HAP-1 (cell line): ENCODE data around the gene MSANTD1.

ENCODE experiments used
- DNase-seq, 2 experiments: peaks; one replicate each; pipeline ENCODE4 v3.0.0-alpha.2; 2016 to 2020; ENCODE audit warnings: low spot score in 2 of 2
- H3K27me3 ChIP-seq: fragments of 250-450 bp; sonication (Bioruptor Pico); 2 replicates; pipeline ENCODE4 v1.5.1; 2020; ENCODE audit warnings: low read depth, mild to moderate bottlenecking, moderate library complexity
- H3K36me3 ChIP-seq: fragments of 250-450 bp; sonication (Bioruptor Pico); replicated peaks from 2 replicates; pipeline ENCODE4 v1.5.1; 2020; ENCODE audit warnings: mild to moderate bottlenecking
- H3K4me1 ChIP-seq: fragments of 250-450 bp; sonication (Bioruptor Pico); 2 replicates; pipeline ENCODE4 v1.5.1; 2020; ENCODE audit warnings: mild to moderate bottlenecking
- H3K4me3 ChIP-seq: fragments of 250-450 bp; sonication (Bioruptor Pico); 2 replicates; pipeline ENCODE4 v1.5.1; 2020; ENCODE audit warnings: mild to moderate bottlenecking, moderate library complexity
- H3K9me3 ChIP-seq: fragments of 250-450 bp; sonication (Bioruptor Pico); 2 replicates; pipeline ENCODE4 v1.5.1; 2020; ENCODE audit warnings: mild to moderate bottlenecking, moderate library complexity
- in situ Hi-C: fragments of 300-500 bp; cut with MboI; formaldehyde crosslinking; loops from 3 replicates; pipeline ENCODE4 v1.14.3; 2020; ENCODE audit warnings: low sequenced_read_pairs, inconsistent platforms, mixed read lengths

MSANTD1 gene

GRCh38 chr4:3252480-3252828 lies 3.5 kb downstream of the MSANTD1 start:
- no peaks in the 10 kb centered on the region for H3K36me3 ChIP-seq
- no peaks in the 10 kb centered on the region for H3K27me3 ChIP-seq
- DNase-seq: no peak
- H3K9me3 ChIP-seq: no peaks in the 10 kb centered on the region
- in situ Hi-C loops: no loop called here
- H3K4me3 ChIP-seq: no peak overlapping the region
- no peaks in the 10 kb centered on the region for H3K4me1 ChIP-seq

- no peaks in the 10 kb centered on the region for H3K36me3 ChIP-seq
- no peaks in the 10 kb centered on the region for H3K27me3 ChIP-seq
- H3K9me3 ChIP-seq: no peaks in the 10 kb centered on the region
- no peaks in the 10 kb centered on the region for H3K4me1 ChIP-seq
- no peak overlapping the region for H3K4me3 ChIP-seq
- peak in 1 of 2 experiments; percentile 6 for DNase-seq
- in situ Hi-C loops: no loop called here
These were observed 4.1 kb downstream of the MSANTD1 start for GRCh38 chr4:3252831-3253641.

GRCh38 chr4:3253808-3254207 lies 4.8 kb downstream of the MSANTD1 start:
- no peak for DNase-seq
- Histone ChIP-seq H3K9me3 (no peaks in the 10 kb centered on the region), H3K36me3 (no peaks in the 10 kb centered on the region), H3K4me3 (no peak overlapping the region), H3K4me1 (no peaks in the 10 kb centered on the region), H3K27me3 (no peaks in the 10 kb centered on the region)
- in situ Hi-C loops: no loop called here

- H3K9me3 ChIP-seq: no peaks in the 10 kb centered on the region
- DNase-seq: peak in 1 of 2 experiments; percentile 5
These were observed 5.6 kb downstream of the MSANTD1 start for GRCh38 chr4:3254302-3255131.

GRCh38 chr4:3255611-3256186 lies 6.7 kb downstream of the MSANTD1 start:
- H3K27me3 ChIP-seq: no peaks in the 10 kb centered on the region
- H3K4me3 ChIP-seq: no peak overlapping the region
- in situ Hi-C loops: no loop called here
- no peaks in the 10 kb centered on the region for H3K9me3 ChIP-seq
- H3K36me3 ChIP-seq: no peaks in the 10 kb centered on the region
- peak in 1 of 2 experiments; percentile 5 for DNase-seq
- H3K4me1 ChIP-seq: no peaks in the 10 kb centered on the region

More at GRCh38 chr4:3254302-3255131, 5.6 kb downstream of the MSANTD1 start:
- no peaks in the 10 kb centered on the region for H3K36me3 ChIP-seq
- H3K27me3 ChIP-seq: no peaks in the 10 kb centered on the region
- H3K4me3 ChIP-seq: no peak overlapping the region
- in situ Hi-C loops: no loop called here
- H3K4me1 ChIP-seq: no peaks in the 10 kb centered on the region

GRCh38 chr4:3256230-3257102 lies 7.5 kb downstream of the MSANTD1 start:
- Histone ChIP-seq H3K4me1 (no peaks in the 10 kb centered on the region), H3K4me3 (no peak overlapping the region), H3K9me3 (no peaks in the 10 kb centered on the region), H3K27me3 (no peaks in the 10 kb centered on the region), H3K36me3 (no peaks in the 10 kb centered on the region)
- no peak for DNase-seq
- in situ Hi-C loops: no loop called here

- H3K9me3 ChIP-seq: no peaks in the 10 kb centered on the region
- peak in 1 of 2 experiments; percentile 5 for DNase-seq
- no peaks in the 10 kb centered on the region for H3K36me3 ChIP-seq
- in situ Hi-C loops: no loop called here
- no peak overlapping the region for H3K4me3 ChIP-seq
- no peaks in the 10 kb centered on the region for H3K4me1 ChIP-seq
- no peaks in the 10 kb centered on the region for H3K27me3 ChIP-seq
These were observed 8.2 kb downstream of the MSANTD1 start for GRCh38 chr4:3257103-3257555.

- DNase-seq: no peak
- H3K4me3 ChIP-seq: no peak overlapping the region
- in situ Hi-C loops: no loop called here
These were observed 8.9 kb downstream of the MSANTD1 start for GRCh38 chr4:3257556-3258482.

GRCh38 chr4:3261411-3262207 lies 12.7 kb downstream of the MSANTD1 start:
- in situ Hi-C loops: no loop called here

More at GRCh38 chr4:3257556-3258482, 8.9 kb downstream of the MSANTD1 start:
- Histone ChIP-seq H3K36me3 (no peaks in the 10 kb centered on the region), H3K9me3 (no peaks in the 10 kb centered on the region), H3K4me1 (no peaks in the 10 kb centered on the region), H3K27me3 (peaks cover under 1% of the 10 kb centered on the region)

GRCh38 chr4:3262208-3263052 lies 13.5 kb downstream of the MSANTD1 start:
- Histone ChIP-seq H3K4me1 (no peaks in the 10 kb centered on the region), H3K4me3 (no peak overlapping the region), H3K9me3 (no peaks in the 10 kb centered on the region), H3K27me3 (peaks cover 5% of the 10 kb centered on the region), H3K36me3 (no peaks in the 10 kb centered on the region)
- peak in 1 of 2 experiments; percentile 6 for DNase-seq
- in situ Hi-C loops: no loop called here

More at GRCh38 chr4:3261411-3262207, 12.7 kb downstream of the MSANTD1 start:
- no peaks in the 10 kb centered on the region for H3K4me1 ChIP-seq
- H3K36me3 ChIP-seq: no peaks in the 10 kb centered on the region
- no peaks in the 10 kb centered on the region for H3K9me3 ChIP-seq
- H3K27me3 ChIP-seq: peaks cover 5% of the 10 kb centered on the region
- no peak overlapping the region for H3K4me3 ChIP-seq
- peak in 1 of 2 experiments; percentile 4 for DNase-seq
